ENCODE data around the gene CAMTA1.

GRCh38 chr1:7402548-7402850, 617.2 kb downstream of the CAMTA1 start:
- TF ChIP-seq CTCF (conservative IDR thresholded peaks at IDR 0.05; ENCODE audit: low read length), result no peak
- no peak for TF ChIP-seq EZH2phosphoT487 (IDR thresholded peaks at IDR 0.05; ENCODE audit: borderline replicate concordance, low read depth, low read length)
